Astrocyte (in vitro differentiated cells and primary cell): ENCODE results near the gene PPP1R2.

Experiments used
- CTCF ChIP-seq: IDR thresholded peaks from 2 replicates; pipeline ENCODE4 v1.5.1; 2011; ENCODE audit warnings: low read depth, mild to moderate bottlenecking, inconsistent platforms, low read length, moderate library complexity; ENCODE audit not compliant: insufficient read depth
- EZH2 ChIP-seq: IDR thresholded peaks from 2 replicates; pipeline ENCODE4 v1.6.1; 2012; ENCODE audit warnings: mild to moderate bottlenecking, low read length, inconsistent platforms; ENCODE audit not compliant: insufficient read depth

GRCh38 chr3:195531683-195532082, 11.4 kb downstream of the PPP1R2 start:
- TF ChIP-seq CTCF (no peak), EZH2 (no peak)
